Effector CD4-positive, alpha-beta T cell (primary cell): Measurements from ENCODE around the gene TBC1D22A.
"Not testable (repeated sequence)": the region's sequence is repeated elsewhere in the genome, so short reads cannot be mapped to it uniquely, and the experiment has no call there.

ENCODE experiments used
- DNase-seq: peaks from one replicate; pipeline ENCODE4 v3.0.0-alpha.2; 2020

The TBC1D22A gene

DNA sequence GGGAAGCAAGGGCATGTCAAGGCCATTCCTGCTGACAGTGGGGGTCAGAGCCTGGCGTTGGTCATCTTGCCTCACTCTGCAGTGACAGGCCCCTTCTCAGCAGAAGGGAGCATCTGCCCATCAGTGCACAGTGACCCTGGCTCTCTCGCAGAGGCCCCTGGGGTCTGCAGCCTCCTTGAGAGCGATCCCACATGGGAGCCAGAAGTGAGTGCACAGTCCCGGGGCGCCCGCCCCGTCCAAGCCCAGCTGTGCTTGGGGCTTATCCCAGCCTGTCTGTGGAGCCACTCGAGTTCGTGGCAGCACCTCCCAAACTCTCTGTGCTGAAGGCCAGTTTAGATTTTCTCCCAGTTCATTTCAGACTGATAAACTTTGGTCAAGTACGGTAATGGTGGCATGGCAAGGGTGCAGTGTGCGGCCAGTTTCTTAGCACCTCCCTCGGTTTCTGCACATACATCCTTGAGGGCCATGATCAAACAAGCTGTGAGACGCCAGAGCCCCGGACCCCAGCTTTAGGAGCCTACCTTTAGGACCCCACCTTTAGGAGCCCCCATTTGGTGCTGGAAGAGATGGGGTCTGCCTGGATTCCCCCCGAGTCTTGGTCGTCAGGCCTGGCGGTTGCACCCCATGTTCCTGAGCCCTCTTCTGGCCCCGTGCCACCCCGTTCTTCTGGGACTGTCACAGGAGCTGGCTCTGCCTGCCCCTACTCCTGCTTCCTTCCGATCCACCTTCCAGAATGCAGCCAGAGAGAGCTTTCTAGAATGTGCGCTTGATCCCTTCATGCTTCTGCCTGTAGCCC lies 369.4 kb downstream of the TBC1D22A start:
- no peak for DNase-seq

DNA sequence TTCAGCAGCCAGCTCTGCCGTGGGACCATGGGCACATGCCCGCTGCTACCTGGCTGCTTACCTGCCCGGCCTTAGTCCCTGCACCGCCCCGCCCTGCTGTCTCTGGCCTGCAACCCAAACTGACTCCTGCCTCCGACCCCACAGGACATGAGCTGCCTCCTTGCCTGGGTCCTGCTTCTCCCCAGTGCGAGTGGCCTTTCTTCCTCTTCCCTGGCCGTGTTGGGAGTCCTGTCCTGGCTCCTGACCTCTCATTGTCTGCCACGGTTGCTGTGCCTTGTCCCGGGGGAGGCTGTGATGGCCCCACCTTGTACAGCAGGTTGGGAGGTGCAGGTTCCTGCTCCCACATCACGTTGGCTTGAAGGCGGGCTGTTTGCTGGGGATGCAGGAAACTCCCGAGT lies 370.0 kb downstream of the TBC1D22A start:
- DNase-seq: no peak

DNA sequence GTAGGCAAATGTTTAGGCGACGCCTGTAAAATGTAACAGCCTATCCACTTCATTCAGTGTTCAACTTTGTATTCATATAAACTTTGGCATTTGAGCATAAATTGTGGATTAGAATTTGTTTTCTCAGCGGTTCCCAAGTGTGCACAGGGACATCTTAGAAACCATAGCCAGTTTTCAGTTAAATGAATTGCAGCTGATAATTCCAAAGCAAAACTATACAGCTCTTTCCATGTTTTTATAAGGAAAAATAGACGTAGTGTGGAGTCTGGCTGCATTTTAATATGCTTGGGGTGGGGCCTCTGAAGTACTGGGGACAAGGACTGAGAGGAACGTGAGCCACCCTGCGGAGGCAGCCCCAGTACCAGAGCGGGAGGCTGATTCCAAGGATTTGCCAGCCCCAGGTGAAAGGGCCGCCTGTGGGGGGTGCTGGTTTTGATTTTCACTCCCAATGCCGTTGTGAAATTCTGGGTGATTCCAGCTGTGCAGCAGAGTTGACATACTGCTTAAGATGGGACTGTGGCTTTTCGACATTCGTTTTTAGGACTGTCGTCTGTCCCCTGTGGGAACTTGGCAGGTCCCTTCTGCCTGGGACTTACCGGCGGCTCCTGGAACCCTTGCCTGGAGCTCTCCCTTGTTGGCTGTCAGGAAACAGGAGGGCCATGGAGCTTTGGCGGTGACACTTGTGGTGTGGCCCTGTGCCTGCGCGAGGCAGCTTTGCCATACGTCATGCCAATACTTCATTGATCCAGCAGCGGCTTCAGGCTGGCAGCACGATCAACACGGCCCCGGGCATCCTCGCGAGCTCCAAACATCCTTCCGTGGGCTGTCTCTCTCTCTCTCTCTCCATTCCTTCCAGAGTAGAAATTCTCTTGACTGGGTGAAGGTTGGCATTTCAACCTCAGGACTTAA lies 370.9 kb downstream of the TBC1D22A start:
- no peak for DNase-seq

DNA sequence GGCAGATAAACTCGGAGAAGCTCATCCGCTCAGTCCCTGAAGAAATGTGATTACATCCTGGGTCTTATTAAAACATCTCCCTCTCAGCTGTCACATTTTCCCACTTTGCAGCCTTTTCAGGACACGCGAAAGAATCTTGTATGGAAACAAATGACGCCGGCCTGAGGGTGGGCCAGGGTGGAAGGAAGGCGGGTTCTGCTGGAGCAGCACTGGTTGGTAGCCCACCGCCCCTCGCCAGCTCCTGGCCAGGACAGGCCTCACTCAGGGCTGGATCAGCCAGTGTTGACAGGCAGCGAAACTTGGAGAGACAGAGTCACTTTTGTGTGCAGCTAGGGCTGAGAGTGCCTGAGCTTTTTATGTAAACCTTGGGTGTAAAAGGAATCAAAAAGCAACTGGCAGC lies 371.8 kb downstream of the TBC1D22A start:
- no peak for DNase-seq

DNA sequence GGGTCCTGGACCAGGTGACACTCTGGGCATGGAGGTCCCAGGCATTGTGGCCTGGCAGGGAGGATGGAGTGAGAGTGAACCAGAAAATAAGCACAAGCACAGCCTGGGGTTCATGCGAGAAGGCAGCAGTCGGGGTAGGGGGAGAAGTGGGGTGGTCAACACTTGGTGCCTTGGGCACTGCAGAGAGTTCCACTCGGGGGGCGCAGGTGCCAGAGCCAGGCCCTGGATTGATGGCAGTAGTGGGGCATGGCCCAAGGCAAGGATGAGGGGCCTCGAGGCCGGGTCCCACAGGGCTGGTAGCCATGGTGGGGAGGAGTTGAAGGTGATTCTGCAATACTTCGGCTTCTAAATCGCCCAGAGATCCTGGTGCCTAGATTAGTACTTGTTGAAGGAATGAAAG lies 372.9 kb downstream of the TBC1D22A start:
- DNase-seq: no peak

DNA sequence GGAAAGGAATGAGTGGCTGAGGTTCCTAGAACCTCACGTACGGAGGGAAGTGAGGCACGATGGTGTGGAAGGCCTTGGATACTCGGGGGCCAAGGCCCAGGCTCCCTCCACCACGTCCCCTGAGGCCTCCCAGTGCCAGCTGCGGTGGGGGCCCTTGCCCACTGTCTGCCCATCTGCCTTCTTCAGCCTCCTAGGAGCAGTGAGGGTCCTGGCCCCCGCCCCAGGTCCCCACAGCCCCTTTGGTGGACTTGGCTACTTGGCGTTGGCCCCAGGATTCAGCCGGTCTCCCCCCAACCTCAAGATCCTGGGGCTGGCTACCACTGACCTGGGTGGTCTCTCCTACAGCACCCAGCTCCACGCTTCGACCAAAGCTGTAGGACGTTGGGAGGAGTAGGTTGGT lies 373.6 kb downstream of the TBC1D22A start:
- no peak for DNase-seq

DNA sequence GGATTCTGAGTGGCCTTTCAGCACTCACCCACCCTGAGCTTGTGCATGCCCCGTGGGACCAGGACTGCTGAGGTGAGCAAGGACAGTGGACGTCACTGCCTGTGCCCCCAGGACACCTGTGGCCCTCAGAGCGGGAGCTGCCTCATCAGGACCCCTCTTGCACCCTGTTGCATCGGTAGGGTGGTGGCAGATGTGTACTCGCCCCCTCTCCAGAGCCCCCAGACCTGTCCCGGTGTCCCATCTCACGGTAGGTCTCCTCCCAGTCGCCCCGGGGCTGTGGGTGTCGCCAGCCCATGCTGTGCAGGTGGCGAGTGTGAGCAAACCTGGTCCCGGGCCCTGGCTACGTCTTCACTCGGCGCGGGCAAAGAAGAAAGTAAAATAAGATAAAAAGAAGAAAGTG lies 374.2 kb downstream of the TBC1D22A start:
- DNase-seq: no peak

DNA sequence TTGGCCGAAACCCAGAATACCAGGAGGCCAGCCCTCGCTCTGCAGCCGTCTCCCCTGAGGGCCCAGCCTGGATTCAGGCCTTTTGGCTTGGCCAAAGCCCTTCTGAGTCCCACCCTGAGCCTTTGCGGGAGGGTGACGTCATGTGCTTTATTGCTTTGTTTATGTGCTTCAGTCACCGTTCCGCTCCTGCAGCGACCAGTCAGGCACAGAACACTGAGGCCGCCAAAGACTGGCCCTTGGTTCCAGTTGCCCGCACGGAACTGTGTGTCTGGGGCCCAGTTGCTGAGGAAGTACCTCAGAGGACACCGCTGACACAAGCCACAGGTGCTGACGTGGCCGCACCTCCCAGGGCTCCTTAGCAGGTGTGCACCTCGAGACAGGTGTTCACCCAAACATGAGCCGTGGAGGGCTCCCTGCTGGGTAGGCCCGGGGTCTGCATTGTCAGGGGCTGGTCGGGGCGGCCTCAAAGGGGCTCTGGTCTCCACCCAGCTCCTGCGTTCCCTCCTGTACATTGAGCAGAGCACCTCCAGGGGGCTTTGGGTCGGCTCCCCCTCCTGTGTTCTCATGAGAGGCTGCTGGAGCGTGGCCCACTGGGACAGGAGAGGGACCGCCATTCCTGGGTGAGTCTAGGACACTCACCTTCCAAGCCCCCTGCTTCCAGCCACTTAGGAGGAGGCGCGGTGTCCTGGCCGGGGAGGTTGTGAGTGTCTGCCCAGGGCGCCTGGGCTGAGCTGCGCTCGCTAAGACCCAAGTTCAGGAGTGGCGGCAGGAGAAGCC lies 376.8 kb downstream of the TBC1D22A start:
- no peak for DNase-seq

DNA sequence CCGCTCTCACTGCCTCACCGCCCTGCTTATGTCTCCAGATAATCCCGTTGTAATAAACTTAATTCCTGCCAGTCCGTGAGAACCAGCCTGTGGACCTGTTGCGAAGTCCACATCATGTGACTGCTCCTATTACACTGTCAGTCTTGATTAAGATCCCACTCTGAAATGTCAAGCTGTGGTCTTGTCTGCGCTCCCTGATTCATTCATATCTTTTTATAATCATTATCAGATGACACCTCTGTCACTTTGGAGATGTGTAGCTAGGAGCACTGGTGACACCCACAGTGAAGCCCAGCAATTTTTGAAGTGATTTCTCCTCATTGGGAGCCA lies 377.3 kb downstream of the TBC1D22A start:
- DNase-seq: no peak

DNA sequence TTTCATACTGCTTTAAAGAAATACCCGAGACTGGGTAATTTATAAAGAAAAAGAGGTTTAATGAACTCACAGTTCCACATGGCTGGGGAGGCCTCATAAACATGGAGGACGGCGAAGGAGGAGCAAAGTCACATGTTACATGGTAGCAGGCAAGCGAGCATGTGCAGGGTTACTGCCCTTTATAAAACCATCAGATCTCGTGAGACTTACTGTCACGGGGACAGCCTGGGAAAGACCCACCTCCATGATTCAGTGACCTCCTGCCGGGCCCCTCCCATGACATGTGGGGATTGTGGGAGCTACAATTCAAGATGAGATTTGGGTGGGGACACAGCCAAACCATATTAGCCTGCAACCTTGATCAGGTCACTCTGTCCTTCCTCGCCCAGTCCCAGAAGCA lies 378.5 kb downstream of the TBC1D22A start:
- not testable (repeated sequence) for DNase-seq

DNA sequence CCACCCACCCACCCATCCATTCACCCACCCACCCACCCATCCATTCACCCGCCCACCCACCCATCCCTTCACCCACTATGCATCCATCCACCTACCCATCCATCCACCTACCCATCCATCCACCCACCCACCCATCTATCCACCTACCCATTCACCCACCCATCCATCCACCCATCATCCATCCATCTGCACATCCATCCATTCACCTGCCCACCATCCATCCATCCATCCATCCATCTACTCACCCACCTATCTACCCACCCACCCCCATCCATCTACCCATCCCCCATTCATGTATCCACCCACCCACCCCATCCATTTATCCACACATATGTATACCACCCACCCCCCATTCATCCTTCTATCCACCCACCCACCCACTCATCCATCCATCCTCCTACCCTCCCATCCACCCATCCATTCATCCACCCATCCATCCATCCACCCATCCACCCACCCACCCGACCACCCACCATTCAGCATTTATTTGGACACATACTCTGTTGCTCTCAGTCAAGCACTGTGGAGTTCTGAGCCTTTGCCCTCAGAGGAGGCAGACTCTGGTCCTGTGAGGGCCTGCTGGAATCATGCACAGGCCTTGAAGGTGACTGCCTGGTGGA lies 380.1 kb downstream of the TBC1D22A start:
- no peak for DNase-seq

DNA sequence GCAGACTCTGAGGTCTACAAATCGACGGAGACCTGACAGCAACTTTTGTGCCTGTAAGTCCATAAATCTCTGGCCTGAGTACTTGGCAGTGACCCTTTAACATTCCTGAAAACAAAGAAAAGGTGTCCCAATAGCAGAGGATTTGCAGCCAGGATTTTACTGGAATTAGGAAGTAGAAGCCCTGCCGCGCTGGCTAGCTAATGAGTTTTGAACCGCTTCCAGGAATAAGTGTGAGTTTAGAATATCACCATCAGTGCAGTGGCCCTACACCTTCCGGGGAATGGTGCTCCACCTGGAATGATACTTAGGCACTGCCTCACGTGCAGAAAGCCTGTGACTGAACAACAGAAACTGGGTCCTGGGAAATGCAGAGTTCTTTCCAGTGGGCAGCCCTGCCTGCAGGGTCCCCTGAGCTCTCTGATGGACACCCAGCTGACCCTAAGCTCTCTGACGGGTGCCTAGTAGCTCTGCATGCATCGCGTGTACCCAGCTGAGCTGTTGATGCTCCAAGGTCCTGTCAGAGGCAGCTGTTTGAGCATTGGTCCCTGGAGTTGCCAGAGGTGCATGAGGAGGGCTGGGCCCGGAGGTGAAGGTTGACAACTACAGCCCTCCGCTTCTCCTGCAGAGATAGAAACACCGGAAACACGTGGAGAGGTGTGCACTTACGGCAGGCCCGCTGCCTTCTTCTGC lies 380.9 kb downstream of the TBC1D22A start:
- DNase-seq: no peak

DNA sequence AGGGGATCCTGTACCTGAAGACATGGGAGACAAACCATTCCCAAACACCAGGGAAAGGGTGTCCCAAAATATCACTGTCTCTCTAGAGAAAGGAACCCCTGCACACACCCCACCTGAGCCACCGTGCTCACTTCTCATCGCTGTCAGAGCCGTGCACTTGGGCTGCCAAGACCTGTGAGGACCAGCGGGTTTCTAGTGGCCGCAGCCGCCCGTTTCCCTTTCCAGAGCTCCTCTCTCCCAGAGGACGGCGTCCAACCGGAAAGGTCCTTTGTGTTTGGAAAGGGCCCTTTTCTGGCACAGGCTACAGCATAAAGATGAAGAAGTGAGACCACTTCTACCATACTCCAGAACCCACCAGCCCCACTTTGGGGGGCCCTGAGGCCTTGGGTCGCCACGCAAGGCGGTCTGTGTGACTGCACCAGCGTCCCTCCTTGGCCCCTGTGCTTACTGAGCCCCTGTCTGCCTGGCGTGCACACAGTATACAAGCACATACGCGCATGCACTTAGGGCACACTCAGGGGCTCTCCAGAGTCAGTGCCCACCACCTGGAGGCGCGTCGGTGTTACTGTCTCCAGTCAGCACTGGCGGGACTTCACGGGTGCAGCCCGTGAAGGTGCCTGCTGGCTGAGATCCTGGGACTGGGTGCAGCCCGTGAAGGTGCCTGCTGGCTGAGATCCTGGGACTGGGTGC lies 381.8 kb downstream of the TBC1D22A start:
- no peak for DNase-seq

DNA sequence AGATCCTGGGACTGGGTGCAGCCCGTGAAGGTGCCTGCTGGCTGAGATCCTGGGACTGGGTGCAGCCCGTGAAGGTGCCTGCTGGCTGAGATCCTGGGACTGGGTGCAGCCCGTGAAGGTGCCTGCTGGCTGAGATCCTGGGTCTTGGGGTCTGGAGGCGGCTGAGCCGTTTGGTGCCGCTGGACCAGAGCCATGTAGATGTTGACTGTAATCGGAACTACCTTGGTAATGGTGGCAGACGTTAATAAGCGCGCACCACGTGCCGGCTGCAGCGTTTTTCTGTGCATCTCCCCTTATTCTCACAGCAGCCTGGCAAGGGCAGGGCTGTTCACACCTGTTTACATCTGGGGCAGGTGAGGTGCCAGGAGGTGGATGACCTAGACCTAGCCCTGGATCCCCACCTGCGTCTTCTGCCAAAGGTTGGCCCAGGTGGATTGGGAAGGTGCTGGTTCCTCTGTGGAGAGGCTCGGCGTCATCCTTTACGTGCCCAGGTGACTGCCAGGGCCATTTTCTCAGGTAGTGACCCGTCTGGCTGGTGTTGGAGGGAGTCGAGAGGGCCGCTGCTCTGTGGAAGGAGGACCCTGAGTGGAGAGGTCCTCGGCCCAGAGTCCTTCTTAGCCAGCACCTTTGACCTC lies 382.5 kb downstream of the TBC1D22A start:
- no peak for DNase-seq

DNA sequence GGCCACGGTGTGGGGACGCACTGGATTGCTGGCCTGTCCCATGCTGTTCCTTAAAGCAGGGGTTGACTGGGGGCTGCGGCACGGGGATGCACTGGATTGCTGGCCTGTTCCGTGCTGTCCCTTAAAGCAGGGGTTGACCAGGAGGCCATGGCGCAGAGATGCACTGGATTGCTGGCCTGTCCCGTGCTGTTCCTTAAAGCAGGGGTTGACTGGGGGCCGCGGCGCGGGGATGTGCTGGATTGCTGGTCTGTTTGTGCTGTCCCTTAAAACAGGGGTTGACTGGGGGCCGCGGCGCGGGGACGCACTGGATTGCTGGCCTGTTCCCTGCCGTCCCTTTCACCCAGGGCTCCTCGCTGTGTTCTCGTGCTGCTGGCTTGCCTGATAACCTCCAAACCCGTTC lies 383.4 kb downstream of the TBC1D22A start:
- no peak for DNase-seq

DNA sequence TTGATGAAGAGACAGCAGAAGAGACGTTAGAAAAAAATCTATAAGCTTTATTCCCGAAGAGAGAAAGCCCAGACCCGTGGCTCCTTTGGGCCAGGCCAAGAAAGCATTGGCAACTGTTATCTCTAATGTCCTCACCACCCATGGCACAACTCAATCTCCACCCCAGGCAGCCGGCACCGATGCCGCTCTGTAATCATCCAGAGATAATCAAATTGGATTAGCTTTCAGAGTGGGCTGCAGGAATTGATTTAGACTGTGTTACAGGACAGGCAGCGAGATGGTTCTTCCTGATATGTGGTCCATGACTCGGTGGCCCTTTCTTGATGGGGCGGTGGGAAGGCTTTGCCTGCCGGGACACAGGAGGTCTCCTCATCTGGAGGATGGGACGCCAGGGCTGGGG lies 383.9 kb downstream of the TBC1D22A start:
- DNase-seq: no peak

DNA sequence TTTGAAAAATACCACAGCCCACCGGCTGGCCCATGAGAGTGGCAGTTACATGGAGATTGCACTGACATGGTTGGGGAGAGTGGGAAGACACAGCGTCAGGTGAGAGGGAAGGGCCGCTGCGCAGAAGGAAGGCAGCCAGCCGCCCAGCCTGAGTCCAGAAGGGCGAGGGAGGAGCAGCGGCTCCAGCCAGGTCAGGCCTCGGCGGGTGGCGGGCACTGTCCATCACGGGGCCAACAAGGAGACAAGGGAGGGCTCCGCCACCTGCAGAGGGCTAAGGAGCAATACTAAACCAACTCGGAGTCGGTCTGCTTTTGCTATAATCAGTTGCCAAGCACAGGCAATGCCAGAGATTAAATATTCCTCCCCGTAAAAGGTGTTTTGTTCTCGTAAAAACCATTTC lies 384.5 kb downstream of the TBC1D22A start:
- no peak for DNase-seq

DNA sequence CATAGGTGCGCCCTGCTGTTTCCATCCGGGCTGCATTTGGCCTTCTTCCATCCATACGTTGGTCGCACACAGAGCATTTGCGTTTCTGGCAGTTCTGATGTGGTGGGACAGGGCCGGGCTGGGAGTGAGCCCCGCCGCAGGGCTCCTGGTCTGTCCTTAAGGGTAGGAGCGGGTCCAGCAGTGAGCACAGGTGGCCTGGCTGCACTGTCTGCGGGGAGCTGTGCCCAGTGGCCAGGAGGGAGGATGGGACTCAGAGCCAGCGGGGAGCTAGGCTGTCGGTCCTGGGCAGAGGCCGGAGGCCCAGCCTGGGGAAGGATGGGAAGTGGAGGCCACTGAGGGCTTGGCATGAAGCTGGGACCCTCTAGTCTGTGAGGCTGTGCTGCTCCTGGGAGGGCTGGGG lies 385.1 kb downstream of the TBC1D22A start:
- DNase-seq: no peak

DNA sequence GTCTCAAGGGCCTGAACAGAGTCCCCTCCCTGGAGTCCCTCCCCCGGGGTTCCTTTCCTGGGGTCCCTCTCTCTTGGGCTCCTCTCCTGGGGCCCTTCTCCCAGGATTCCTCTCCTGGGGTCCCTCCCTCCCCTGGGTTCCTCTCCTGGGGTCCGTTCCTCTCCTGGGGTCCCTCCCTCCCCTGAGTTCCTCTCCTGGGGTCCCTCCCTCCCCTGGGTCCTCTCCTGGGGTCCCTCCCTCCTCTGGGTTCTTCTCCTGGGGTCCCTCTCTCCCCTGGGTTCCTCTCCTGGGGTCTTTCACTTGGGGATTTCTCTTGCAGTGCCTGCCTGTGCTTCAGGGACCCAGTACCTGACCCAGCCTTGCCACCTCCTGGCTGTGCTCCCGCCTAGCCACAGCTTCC lies 386.1 kb downstream of the TBC1D22A start:
- DNase-seq: no peak

DNA sequence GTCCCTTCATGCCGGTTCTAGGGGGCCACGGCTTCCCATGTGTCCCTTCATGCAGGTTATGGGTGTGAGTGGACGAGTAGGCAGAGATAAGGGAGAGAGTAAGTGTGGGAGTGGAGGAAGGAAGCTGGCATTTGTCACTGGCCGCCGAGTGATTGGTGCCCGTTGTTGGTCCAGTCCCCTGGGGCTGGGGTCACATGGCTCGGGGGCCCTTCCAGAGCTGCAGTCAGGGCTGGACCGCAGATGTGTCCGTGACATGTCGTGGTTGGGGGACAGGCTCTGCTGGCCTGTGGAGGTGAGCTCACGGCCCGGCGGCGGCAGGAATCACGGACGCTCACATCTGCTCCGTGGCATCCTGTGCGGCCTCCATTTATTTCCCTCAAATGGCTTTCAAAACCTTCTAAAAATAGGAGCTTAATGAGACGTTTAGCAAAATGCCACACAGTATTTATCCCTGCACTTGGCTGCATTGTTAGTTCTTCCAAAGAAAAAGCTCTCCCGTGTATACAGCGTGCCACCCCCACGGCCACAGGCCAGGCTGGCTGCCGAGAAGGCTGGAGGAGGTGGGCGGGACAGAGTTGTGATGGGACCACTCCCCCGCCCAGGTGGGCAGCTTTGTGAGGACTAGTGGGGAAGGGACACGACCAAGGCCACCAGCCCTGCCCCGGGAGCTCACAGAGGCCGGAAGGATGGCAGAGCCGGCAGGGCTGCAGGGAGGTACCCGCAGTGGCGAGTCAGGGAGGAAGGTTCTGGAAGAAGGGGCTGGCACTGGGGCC lies 386.7 kb downstream of the TBC1D22A start:
- DNase-seq: no peak
